ENCODE results near the gene SPATS2.
"Not testable (repeated sequence)": the region's sequence is repeated elsewhere in the genome, so short reads cannot be mapped to it uniquely, and the experiment has no call there.

Gene SPATS2

GRCh38 chr12:49414364-49414763 is 47.1 kb downstream of the SPATS2 start:
- DNase-seq = no peak

DNA sequence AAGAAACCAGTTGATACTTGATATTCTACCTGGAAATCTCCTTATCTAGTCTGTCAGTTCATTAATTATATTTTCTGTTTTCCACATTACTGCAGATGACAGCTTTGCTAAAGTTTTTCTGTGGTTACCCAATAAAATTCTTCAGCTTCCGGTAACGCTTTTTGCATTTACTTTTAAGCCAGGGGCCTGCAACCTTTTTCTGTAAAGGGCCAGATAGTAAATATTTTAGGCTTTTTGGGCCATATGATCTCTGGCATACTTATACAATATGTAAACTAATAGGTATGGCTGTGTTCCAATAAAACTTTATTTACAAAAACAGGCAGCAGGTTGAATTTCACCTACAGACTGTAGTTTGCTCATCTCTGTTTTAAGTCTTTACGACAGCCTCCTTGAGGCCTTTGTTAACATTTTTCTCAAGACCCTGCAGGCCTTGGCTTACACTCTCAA is 48.3 kb downstream of the SPATS2 start:
- no peak for DNase-seq

DNA sequence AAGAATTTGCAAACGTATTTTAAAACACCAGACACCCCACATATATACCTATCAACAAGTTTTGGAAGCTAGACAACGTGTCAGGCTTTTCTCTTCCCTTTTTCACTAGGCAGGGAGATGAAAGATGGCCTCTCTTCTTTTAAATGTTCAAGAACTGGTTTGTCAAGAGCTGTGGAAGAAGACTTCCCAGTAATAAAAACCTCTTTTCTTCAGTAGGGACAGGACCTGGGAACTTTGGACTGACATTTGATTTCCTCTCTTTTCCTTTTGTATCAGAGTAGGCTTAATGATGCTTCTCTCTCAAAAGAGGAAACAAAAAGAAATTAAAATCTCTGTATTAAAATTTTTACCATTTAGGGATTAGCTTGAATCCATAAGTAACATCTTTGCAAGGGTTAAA is 49.6 kb downstream of the SPATS2 start:
- no peak for DNase-seq

DNA sequence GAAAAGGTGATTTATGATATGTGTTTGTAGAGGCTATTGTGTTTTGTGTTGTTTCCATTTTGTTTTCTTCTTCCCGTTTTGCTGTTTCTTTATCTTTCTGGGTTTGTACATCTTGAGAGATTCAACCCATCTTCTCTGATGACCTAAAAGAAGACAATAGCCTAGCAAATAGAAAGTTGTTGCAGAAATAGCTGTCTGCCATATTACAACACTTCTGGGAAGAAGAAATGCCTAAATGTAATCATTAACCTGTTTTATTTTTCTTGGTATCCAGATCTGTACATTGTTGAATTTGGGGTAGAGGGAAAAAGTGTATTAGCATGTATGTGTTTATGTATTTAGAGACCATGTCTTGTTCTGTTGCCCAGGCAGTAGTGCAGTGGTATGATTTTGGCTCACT is 50.3 kb downstream of the SPATS2 start:
- DNase-seq = no peak

GRCh38 chr12:49420556-49420955 is 53.3 kb downstream of the SPATS2 start:
- DNase-seq = no peak

- no peak for DNase-seq
Measured at GRCh38 chr12:49422114-49422513, 54.9 kb downstream of the SPATS2 start.

DNA sequence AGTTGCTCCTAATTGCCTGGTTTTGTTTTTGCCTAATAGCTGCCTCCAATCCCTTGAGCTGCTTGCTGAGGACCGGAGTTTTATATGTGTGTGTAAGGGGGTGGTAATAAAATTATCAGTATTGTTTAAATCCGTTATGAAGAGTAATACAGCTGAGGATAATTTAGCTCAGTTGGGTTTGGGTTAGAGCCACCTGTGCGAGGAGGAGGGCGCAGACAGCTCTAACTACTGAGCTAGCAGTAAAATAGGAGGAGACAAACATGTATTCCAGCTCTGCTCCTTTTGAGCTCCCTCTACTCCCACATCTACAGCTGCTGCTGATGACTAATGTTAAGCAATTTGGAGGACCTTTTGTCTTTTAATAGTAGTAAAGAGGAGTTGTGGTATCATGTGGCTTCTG is 61.5 kb downstream of the SPATS2 start:
- no peak for DNase-seq

DNA sequence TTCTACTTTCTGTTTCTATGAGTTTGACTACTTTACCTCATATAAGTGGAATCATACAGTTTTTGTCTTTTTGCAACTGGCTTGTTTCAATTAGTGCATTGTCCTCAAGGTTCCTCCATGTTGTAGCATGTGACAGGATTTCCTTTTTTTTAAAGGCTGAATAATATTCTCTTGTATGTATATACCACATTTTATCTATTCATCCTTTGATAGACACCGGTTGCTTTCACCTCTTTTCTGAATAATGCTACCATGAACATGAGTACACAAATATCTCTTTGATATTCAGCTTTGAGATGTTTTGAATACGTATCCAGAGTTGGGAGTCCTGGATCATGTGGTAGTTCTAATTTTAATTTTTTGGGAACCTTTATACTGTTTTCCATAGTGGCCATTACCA is 65.4 kb downstream of the SPATS2 start:
- DNase-seq = no peak

- not testable (repeated sequence) for DNase-seq
Measured at GRCh38 chr12:49436799-49437198, 69.5 kb downstream of the SPATS2 start.

DNA sequence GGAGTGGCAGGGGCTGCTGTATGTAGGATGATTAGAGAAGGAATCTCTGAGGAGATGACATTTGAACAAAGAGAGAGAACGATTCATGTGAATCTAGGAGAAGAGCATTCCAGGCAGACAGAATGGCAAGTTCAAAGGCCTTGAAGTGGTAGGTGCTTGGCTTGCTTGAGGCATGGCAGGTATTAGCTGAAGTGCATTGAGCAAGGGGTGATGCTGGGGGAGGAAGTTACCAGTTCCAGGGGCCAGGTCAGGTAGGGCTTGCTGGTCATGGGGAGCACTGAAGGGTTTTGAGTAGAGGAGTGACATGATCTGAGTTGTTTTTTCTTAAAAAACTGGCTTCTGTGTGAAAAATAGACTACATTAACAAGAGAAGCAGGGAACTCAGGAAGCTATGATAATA is 71.8 kb downstream of the SPATS2 start:
- no peak for DNase-seq

DNA sequence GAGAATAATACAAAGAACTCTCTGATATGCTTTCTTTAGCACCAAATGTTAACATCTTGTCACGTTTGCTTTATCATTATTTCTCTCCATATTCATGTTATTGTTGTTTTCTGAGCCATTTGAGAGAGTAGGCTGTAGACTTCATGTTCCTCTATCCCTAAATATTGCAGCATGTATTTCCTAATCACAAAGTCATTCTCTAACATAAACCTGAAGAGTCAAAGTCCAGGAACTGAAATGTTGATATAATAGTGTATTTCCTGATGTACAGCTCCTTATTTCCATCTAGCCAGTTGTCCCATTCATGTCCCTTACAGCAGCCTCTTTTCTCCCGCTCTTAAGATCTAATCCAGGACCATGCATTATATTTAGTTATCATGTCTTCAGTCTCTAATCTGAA is 72.8 kb downstream of the SPATS2 start:
- no peak for DNase-seq

GRCh38 chr12:49442915-49443314 is 75.7 kb downstream of the SPATS2 start:
- no peak for DNase-seq

- no peak for DNase-seq
Measured at GRCh38 chr12:49446571-49446970, 79.3 kb downstream of the SPATS2 start.

GRCh38 chr12:49448858-49449257 is 81.6 kb downstream of the SPATS2 start:
- no peak for DNase-seq

- DNase-seq = no peak
Measured at GRCh38 chr12:49451468-49452259, 84.4 kb downstream of the SPATS2 start.

- no peak for DNase-seq
Measured at GRCh38 chr12:49455501-49455900, 88.2 kb downstream of the SPATS2 start.

DNA sequence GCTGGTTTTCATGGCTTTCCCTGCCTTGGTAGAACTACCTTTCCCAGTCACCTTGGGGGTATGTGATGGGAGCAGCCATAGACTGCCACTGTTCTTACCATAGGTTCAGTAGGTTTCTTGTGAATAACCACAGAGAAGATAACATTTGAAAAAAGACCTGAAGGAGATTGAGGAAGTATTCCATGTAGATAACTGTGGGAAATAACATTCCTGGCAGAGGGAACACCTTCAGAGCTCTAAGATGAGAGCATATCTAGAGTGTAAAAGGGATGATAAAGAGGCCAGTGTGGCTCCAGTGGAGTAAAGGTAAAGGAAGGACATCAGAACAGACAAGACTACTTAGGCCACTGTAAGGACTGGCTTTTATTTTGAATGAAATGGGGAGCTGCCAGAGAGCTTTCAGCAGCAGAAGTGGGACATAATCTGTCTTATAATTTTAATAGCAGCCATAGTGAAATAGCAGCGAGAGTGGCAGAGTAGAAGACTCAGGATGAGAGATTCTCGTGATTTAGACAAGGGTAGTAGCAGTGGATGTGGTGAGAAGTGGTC is 88.9 kb downstream of the SPATS2 start:
- DNase-seq = no peak

DNA sequence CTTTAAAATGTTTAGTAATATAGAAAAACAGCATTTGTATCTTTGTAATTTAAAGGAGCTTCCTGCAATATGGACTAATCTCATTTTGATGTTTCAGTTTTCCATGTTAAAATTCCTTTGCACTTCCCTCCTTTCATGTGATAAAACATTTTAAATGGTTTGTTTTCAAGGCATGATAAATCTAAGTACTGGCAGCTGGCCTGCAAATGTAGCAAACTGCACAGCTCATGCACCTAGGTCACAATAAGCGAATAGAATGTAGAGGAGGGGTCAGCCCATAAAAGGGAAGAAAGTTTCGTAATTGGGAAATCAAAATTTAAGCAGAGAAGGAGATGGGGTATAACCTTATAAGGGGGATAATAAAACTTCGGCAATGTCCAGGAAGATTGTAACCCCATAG is 91.6 kb downstream of the SPATS2 start:
- no peak for DNase-seq

- DNase-seq = no peak
Measured at GRCh38 chr12:49461221-49461620, 94.0 kb downstream of the SPATS2 start.

GRCh38 chr12:49462083-49462744 is 95.0 kb downstream of the SPATS2 start:
- no peak for DNase-seq

DNA sequence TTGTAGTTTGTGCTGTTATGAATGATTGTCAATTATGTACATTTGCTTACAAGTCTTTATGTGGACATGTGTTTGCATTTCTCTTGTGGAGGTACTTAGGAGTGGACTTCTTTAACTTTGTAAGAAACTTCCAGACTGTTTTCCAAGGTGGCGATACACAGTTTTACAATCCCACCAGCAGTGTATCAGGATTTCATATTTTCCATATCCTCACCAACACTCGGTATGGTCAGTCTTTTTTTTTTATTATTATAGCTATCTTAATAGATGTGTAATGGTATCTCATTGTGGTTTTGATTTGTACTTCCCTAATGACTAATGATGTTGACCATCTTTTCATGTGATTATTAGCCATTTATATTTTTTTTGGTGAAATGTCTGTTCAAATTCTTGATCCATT is 97.9 kb downstream of the SPATS2 start:
- no peak for DNase-seq

GRCh38 chr12:49470986-49471385 is 103.7 kb downstream of the SPATS2 start:
- DNase-seq = no peak

- DNase-seq = no peak
Measured at GRCh38 chr12:49471557-49471956, 104.3 kb downstream of the SPATS2 start.

DNA sequence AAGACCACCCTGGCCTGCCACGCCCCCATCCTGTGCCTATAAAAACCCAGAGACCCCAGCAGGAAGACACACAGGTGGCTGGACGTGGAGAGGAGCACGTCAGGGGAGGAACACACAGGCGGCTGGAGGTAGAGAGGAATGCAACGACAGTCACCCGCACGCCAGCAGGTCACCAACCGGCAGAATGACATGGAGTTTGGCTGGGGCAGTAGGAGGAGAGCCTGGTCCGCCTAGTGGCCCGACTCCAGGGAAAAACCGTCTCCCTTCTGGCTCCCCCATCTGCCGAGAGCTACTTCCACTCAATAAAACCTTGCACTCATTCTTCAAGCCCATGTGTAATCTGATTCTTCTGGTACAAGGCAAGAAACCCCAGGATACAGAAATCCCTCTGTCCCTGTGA is 108.8 kb downstream of the SPATS2 start:
- DNase-seq = no peak

Measured in stimulated activated naive CD4-positive, alpha-beta T cell treated with Interleukin-2 at 50 U/mL for 16 hours (primary cell).